Panc1 (cell line): ENCODE measurements around the gene TNRC6C. TPM values are rescaled to one million over a fixed set of nuclear protein-coding genes. Genes with fewer than 3 reads are reported as not detected.
"Not testable (repeated sequence)": the region's sequence is repeated elsewhere in the genome, so short reads cannot be mapped to it uniquely, and the experiment has no call there.

Experiments
- ATAC-seq: fragments of 200-7000 bp; cut with Tn5 transposase; 2 replicates; pipeline ENCODE4 v1.9.1; 2020; ENCODE audit warnings: mild to moderate bottlenecking, moderate library complexity
- BruUV-seq: library from RNA; stranded (reverse); fragments of 400-500 nt; replicated peaks from 2 replicates; lab custom pipeline; 2021; lab: Mats Ljungman, UMichigan
- CTCF ChIA-PET: fragments of 300-600 bp; sonication (Branson Sonifier 250); formaldehyde crosslinking; loops from one replicate; lab custom pipeline; 2022; ENCODE audit warnings: antibody characterized with exemption; lab: Charles Lee
- POLR2A ChIA-PET: fragments of 300-600 bp; sonication (Branson Sonifier 250); formaldehyde crosslinking; loops from one replicate; lab custom pipeline; 2022; ENCODE audit warnings: antibody characterized with exemption; lab: Charles Lee
- DNase-seq: peaks from one replicate; pipeline ENCODE4 v3.0.0-alpha.2; 2010; ENCODE audit warnings: low read depth, low spot score
- H3K27ac ChIP-seq: 2 replicates; pipeline ENCODE4 v1.5.1; 2011; ENCODE audit warnings: mild to moderate bottlenecking, low read length, inconsistent platforms
- H3K27me3 ChIP-seq: fragments of 200-500 bp; sonication (Bioruptor generic); 2 replicates; pipeline ENCODE4 v1.6.0; 2014; ENCODE audit warnings: low read length, inconsistent platforms; ENCODE audit not compliant: control insufficient read depth, insufficient read depth
- H3K36me3 ChIP-seq: fragments of 200-500 bp; sonication (Bioruptor generic); 2 replicates; pipeline ENCODE4 v1.5.1; 2014; ENCODE audit warnings: inconsistent platforms, mild to moderate bottlenecking, low read length, moderate library complexity; ENCODE audit not compliant: control insufficient read depth, insufficient read depth
- H3K4me1 ChIP-seq: 2 replicates; pipeline ENCODE4 v1.5.1; 2011; ENCODE audit warnings: inconsistent platforms, mild to moderate bottlenecking, low read length, moderate library complexity; ENCODE audit not compliant: control insufficient read depth, insufficient read depth
- H3K4me3 ChIP-seq, 2 experiments: 2 replicates each; pipeline ENCODE4 v1.5.1; 2011 to 2012; ENCODE audit warnings: low read depth in 2 of 2, low read length in 2 of 2, mild to moderate bottlenecking in 2 of 2, inconsistent platforms in 1 of 2, moderate library complexity in 1 of 2
- H3K9me3 ChIP-seq: fragments of 200-500 bp; sonication (Bioruptor generic); 2 replicates; pipeline ENCODE4 v1.5.1; 2014; ENCODE audit warnings: low read depth, mild to moderate bottlenecking, inconsistent platforms, low read length, moderate library complexity; ENCODE audit not compliant: control insufficient read depth, insufficient read depth
- POLR2AphosphoS5 ChIP-seq: IDR thresholded peaks from 2 replicates; pipeline ENCODE4 v1.6.1; 2012; ENCODE audit warnings: mild to moderate bottlenecking, low read depth, low read length, moderate library complexity
- SIN3A ChIP-seq: IDR thresholded peaks from 2 replicates; pipeline ENCODE4 v1.6.1; 2012; ENCODE audit warnings: low read depth, mild to moderate bottlenecking, low read length, moderate library complexity, borderline replicate concordance; ENCODE audit not compliant: insufficient read depth
- TCF7L2 ChIP-seq: IDR thresholded peaks from 2 replicates; pipeline ENCODE4 v1.6.1; 2011; ENCODE audit warnings: mild to moderate bottlenecking, low read depth, low read length, inconsistent platforms
- in situ Hi-C: cut with HindIII; loops from 2 replicates; pipeline ENCODE4 v1.10.0; 2016; ENCODE audit warnings: low sequenced_read_pairs, low pct_unique_long_range_greater_than_20kb
- intact Hi-C: fragments of 100-400 bp; cut with micrococcal nuclease; formaldehyde crosslinking; loops from one replicate; pipeline ENCODE4 v1.10.0; 2022; ENCODE audit not compliant: unreplicated experiment
- total RNA-seq: library from RNA; stranded (reverse); gene quantifications from one replicate; pipeline ENCODE4 v1.2.1, GENCODE V29; 2021; ENCODE audit not compliant: unreplicated experiment
- TF ChIP-seq, protein P1 (sequence below), 2 experiments: IDR thresholded peaks; 2 replicates each; pipeline ENCODE4 v1.6.1; 2011 to 2012; ENCODE audit warnings: low read depth in 2 of 2, control low read depth in 1 of 2, low read length in 1 of 2, mild to moderate bottlenecking in 1 of 2, moderate library complexity in 1 of 2; ENCODE audit not compliant: insufficient read depth in 1 of 2
- TF ChIP-seq, protein P2 (sequence below): fragments of 450-650 bp; IDR thresholded peaks from 2 replicates; pipeline ENCODE4 v1.5.1; 2017; ENCODE audit warnings: mild to moderate bottlenecking

TNRC6C gene
- total RNA-seq, 1 experiment from 2014 or later = 10.1 TPM

DNA sequence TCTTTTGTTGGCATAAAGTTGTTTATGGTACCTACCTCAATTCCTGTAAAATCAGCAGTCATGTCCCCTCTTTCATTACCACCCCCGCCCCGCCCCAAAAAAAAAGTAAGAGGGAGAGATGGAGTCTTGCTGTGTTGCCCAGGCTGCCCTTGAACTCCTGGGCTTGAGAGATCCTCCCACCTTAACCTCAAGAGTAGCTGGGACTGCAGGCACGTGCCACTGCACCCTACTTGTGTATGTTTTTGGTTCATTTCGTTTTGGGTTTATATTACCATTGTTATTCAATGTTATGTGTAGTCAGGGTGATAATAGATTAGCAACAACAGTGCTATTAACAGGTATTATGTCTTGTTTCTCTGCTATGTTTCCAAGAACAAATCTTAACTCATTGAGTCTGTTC lies 15.9 kb downstream of the TNRC6C start:
- ChIA-PET CTCF (no interaction called here), POLR2A (interaction anchor here (0.6 to 0.7 kb wide), 2 partner anchors 23 to 180 kb away, joined by 3 to 7 read pairs; no protein-coding TSS in a partner anchor)
- in situ Hi-C loops (no loop called here), intact Hi-C loops (no loop called here)
- no TSS peak for BruUV-seq
- no peak overlapping the region for H3K27ac ChIP-seq
- H3K4me1 ChIP-seq = no peaks in the 10 kb centered on the region
- H3K36me3 ChIP-seq = no peaks in the 10 kb centered on the region
- H3K4me3 ChIP-seq = no peak overlapping the region
- ATAC-seq = no peak
- no peaks in the 10 kb centered on the region for H3K9me3 ChIP-seq
- DNase-seq = no peak
- no peaks in the 10 kb centered on the region; the same call in 1 of the 2 replicates for H3K27me3 ChIP-seq
- no peak for TF ChIP-seq POLR2AphosphoS5
- TF ChIP-seq, protein P1, sequence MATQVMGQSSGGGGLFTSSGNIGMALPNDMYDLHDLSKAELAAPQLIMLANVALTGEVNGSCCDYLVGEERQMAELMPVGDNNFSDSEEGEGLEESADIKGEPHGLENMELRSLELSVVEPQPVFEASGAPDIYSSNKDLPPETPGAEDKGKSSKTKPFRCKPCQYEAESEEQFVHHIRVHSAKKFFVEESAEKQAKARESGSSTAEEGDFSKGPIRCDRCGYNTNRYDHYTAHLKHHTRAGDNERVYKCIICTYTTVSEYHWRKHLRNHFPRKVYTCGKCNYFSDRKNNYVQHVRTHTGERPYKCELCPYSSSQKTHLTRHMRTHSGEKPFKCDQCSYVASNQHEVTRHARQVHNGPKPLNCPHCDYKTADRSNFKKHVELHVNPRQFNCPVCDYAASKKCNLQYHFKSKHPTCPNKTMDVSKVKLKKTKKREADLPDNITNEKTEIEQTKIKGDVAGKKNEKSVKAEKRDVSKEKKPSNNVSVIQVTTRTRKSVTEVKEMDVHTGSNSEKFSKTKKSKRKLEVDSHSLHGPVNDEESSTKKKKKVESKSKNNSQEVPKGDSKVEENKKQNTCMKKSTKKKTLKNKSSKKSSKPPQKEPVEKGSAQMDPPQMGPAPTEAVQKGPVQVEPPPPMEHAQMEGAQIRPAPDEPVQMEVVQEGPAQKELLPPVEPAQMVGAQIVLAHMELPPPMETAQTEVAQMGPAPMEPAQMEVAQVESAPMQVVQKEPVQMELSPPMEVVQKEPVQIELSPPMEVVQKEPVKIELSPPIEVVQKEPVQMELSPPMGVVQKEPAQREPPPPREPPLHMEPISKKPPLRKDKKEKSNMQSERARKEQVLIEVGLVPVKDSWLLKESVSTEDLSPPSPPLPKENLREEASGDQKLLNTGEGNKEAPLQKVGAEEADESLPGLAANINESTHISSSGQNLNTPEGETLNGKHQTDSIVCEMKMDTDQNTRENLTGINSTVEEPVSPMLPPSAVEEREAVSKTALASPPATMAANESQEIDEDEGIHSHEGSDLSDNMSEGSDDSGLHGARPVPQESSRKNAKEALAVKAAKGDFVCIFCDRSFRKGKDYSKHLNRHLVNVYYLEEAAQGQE (IDR thresholded peaks at IDR 0.05; ENCODE audit: insufficient read depth in 1 of 2, low read depth in 2 of 2, low read length in 1 of 2) = no peak
- no peak for TF ChIP-seq SIN3A
- TF ChIP-seq, protein P2, sequence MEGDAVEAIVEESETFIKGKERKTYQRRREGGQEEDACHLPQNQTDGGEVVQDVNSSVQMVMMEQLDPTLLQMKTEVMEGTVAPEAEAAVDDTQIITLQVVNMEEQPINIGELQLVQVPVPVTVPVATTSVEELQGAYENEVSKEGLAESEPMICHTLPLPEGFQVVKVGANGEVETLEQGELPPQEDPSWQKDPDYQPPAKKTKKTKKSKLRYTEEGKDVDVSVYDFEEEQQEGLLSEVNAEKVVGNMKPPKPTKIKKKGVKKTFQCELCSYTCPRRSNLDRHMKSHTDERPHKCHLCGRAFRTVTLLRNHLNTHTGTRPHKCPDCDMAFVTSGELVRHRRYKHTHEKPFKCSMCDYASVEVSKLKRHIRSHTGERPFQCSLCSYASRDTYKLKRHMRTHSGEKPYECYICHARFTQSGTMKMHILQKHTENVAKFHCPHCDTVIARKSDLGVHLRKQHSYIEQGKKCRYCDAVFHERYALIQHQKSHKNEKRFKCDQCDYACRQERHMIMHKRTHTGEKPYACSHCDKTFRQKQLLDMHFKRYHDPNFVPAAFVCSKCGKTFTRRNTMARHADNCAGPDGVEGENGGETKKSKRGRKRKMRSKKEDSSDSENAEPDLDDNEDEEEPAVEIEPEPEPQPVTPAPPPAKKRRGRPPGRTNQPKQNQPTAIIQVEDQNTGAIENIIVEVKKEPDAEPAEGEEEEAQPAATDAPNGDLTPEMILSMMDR = no peak
- no peak for TF ChIP-seq TCF7L2

DNA sequence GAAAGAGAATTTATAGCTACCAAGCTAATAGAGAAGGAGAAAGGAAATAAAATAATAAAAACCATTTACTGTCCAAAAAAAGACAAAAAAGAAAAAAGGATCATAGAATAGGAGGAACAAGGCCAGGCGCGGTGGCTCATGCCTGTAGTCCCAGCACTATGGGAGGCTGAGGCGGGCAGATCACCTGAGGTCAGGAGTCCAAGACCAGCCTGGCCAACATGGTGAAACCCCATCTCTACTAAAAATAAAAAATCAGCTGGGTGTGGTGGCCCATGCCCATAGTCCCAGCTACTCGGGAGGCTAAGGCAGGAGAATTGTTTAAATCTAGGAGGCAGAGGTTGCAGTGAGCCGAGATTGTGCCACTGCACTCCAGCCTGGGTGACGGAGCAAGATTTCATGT lies 23.9 kb downstream of the TNRC6C start:
- DNase-seq, in situ Hi-C loops, H3K27ac ChIP-seq, H3K36me3 ChIP-seq, H3K9me3 ChIP-seq, intact Hi-C loops, H3K4me3 ChIP-seq, POLR2A ChIA-PET, H3K4me1 ChIP-seq, ATAC-seq, CTCF ChIA-PET, H3K27me3 ChIP-seq, BruUV-seq: not testable (repeated sequence)

DNA sequence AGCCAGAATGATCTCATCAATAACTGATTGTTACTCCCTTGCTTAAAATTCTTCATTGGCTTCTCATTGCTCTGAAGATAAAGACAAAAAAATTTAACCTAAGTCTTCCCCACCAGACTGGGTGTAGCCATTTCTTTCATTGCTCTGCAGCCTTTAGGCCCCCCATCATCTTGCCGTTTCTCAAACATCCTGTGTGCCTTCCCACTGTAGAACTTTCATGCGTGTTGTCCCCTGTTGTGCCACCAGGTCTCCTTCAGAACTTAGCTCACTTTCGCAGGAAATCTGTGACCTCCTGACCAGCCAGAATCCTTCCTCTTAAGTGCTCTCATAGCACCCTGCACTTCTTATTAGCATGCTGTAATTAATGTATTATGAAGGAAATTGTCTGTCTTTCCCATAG lies 31.8 kb downstream of the TNRC6C start:
- DNase-seq (no peak), ATAC-seq (no peak)
- BruUV-seq = no TSS peak
- no peaks in the 10 kb centered on the region for H3K4me1 ChIP-seq
- H3K36me3 ChIP-seq = no peaks in the 10 kb centered on the region
- intact Hi-C loops (no loop called here), in situ Hi-C loops (no loop called here)
- ChIA-PET POLR2A (interaction anchor here (0.6 kb wide), 1 partner anchor 32 kb away, joined by 3 read pairs; the partner anchor contains the start of gene TNRC6C), CTCF (no interaction called here)
- no peak overlapping the region for H3K27ac ChIP-seq
- H3K4me3 ChIP-seq = no peak overlapping the region
- no peaks in the 10 kb centered on the region for H3K9me3 ChIP-seq
- TF ChIP-seq SIN3A (no peak), POLR2AphosphoS5 (no peak)
- no peaks in the 10 kb centered on the region; the same call in 1 of the 2 replicates for H3K27me3 ChIP-seq

DNA sequence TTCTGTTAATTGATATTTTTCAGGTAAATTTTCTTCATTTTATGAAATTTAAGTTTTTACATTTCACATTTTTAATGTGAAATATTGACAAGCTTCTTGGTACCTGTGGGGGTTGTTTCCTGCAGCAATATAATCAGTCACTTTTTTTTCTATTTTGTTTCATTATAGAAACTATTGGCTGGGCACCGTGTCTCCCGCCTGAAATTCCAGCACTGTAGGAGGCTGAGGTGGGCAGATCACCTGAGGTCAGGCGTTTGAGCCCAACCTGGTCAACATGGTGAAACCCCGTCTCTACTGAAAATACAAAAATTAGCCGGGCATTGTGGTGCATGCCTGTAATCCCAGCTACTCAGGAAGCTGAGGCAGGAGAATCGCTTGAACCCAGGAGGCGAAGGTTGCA lies 35.2 kb downstream of the TNRC6C start:
- H3K27me3 ChIP-seq, POLR2A ChIA-PET: not testable (repeated sequence)

More for the DNA sequence above, 35.2 kb downstream of the TNRC6C start:
- ATAC-seq, intact Hi-C loops, H3K4me1 ChIP-seq, BruUV-seq, DNase-seq, H3K36me3 ChIP-seq, in situ Hi-C loops, H3K9me3 ChIP-seq, CTCF ChIA-PET, H3K27ac ChIP-seq, H3K4me3 ChIP-seq: not testable (repeated sequence)
